ENCODE results near the gene KRTAP4-5. TPM values are rescaled to one million over a fixed set of nuclear protein-coding genes. Genes with fewer than 3 reads are reported as not detected.
"Not testable (repeated sequence)": the region's sequence is repeated elsewhere in the genome, so short reads cannot be mapped to it uniquely, and the experiment has no call there.

The KRTAP4-5 gene
- total and polyA plus RNA-seq, 5 donors from 2014 or later, result not detected

GRCh38 chr17:41147531-41148204 is 2.0 kb downstream of the KRTAP4-5 start:
- no peak overlapping the region for H3K27ac Mint-ChIP-seq

GRCh38 chr17:41145261-41145660 is 4.4 kb downstream of the KRTAP4-5 start:
- H3K4me3 Mint-ChIP-seq, result no peak overlapping the region

More at GRCh38 chr17:41147531-41148204, 2.0 kb downstream of the KRTAP4-5 start:
- Histone ChIP-seq H3K36me3 (ENCODE audit: control insufficient read depth, insufficient read depth, low read length) (no peaks in the 10 kb centered on the region), H3K4me1 (ENCODE audit: control insufficient read depth, insufficient read depth, low read length, poor library complexity, severe bottlenecking) (no peaks in the 10 kb centered on the region), H3K9me3 (ENCODE audit: control insufficient read depth in 2 of 2, low read length in 2 of 2) (peaks cover 7 to 9% of the 10 kb centered on the region in 2 experiments), H3K27me3 (ENCODE audit: control insufficient read depth, insufficient read depth, low read length) (peaks cover 4% of the 10 kb centered on the region), H3K4me3 (ENCODE audit: low read depth, low read length) (no peak overlapping the region), H3K27ac (ENCODE audit: insufficient read depth, low read length, poor library complexity, severe bottlenecking) (no peak overlapping the region)
- Mint-ChIP-seq H3K27me3 (peaks cover 11% of the 10 kb centered on the region), H3K36me3 (no peaks in the 10 kb centered on the region), H3K4me3 (no peak overlapping the region), H3K9me3 (peaks cover 3 to 15% (median 7%) of the 10 kb centered on the region in 7 donors), H3K4me1 (peaks cover 0 to 2% (median 0%) of the 10 kb centered on the region in 4 donors)
- ATAC-seq (ENCODE audit: low read depth in 2 of 2) (no peak), DNase-seq (no peak)

GRCh38 chr17:41144846-41145245 is 4.8 kb downstream of the KRTAP4-5 start:
- H3K36me3 ChIP-seq (ENCODE audit: control insufficient read depth, insufficient read depth, low read length), result no peaks in the 10 kb centered on the region
- no peak overlapping the region for H3K27ac ChIP-seq (ENCODE audit: insufficient read depth, low read length, poor library complexity, severe bottlenecking)
- DNase-seq (no peak), ATAC-seq (ENCODE audit: low read depth in 2 of 2) (no peak)
- no peak overlapping the region for H3K4me3 Mint-ChIP-seq
- no peak overlapping the region for H3K4me3 ChIP-seq (ENCODE audit: low read depth, low read length)
- peaks cover 11% of the 10 kb centered on the region for H3K27me3 Mint-ChIP-seq
- H3K4me1 Mint-ChIP-seq, result peaks cover 0 to 2% (median 0%) of the 10 kb centered on the region in 4 donors
- peak overlapping the region in 1 of 3 donors; percentile 43 for H3K27ac Mint-ChIP-seq
- peaks cover 9 to 12% of the 10 kb centered on the region in 2 experiments for H3K9me3 ChIP-seq (ENCODE audit: control insufficient read depth in 2 of 2, low read length in 2 of 2)
- H3K4me1 ChIP-seq (ENCODE audit: control insufficient read depth, insufficient read depth, low read length, poor library complexity, severe bottlenecking), result no peaks in the 10 kb centered on the region
- H3K27me3 ChIP-seq (ENCODE audit: control insufficient read depth, insufficient read depth, low read length), result peaks cover 4% of the 10 kb centered on the region
- H3K36me3 Mint-ChIP-seq, result no peaks in the 10 kb centered on the region
- peaks cover 3 to 26% (median 12%) of the 10 kb centered on the region in 7 donors for H3K9me3 Mint-ChIP-seq

More at GRCh38 chr17:41145261-41145660, 4.4 kb downstream of the KRTAP4-5 start:
- peaks cover 9 to 12% of the 10 kb centered on the region in 2 experiments for H3K9me3 ChIP-seq (ENCODE audit: control insufficient read depth in 2 of 2, low read length in 2 of 2)
- H3K4me3 ChIP-seq (ENCODE audit: low read depth, low read length), result no peak overlapping the region
- Mint-ChIP-seq H3K4me1 (peaks cover 0 to 2% (median 0%) of the 10 kb centered on the region in 4 donors), H3K36me3 (no peaks in the 10 kb centered on the region), H3K9me3 (peaks cover 3 to 26% (median 12%) of the 10 kb centered on the region in 7 donors), H3K27me3 (peaks cover 11% of the 10 kb centered on the region), H3K27ac (peak overlapping the region in 1 of 3 donors; percentile 43)
- H3K4me1 ChIP-seq (ENCODE audit: control insufficient read depth, insufficient read depth, low read length, poor library complexity, severe bottlenecking), result no peaks in the 10 kb centered on the region
- ATAC-seq (ENCODE audit: low read depth in 2 of 2), result no peak
- no peak overlapping the region for H3K27ac ChIP-seq (ENCODE audit: insufficient read depth, low read length, poor library complexity, severe bottlenecking)
- H3K36me3 ChIP-seq (ENCODE audit: control insufficient read depth, insufficient read depth, low read length), result no peaks in the 10 kb centered on the region
- peaks cover 6% of the 10 kb centered on the region for H3K27me3 ChIP-seq (ENCODE audit: control insufficient read depth, insufficient read depth, low read length)
- DNase-seq, result no peak

GRCh38 chr17:41141361-41141760 is 8.3 kb downstream of the KRTAP4-5 start:
- no peak overlapping the region for H3K4me3 Mint-ChIP-seq
- ATAC-seq (ENCODE audit: low read depth in 2 of 2) (no peak), DNase-seq (no peak)
- H3K36me3 ChIP-seq (ENCODE audit: control insufficient read depth, insufficient read depth, low read length), result no peaks in the 10 kb centered on the region
- H3K4me1 ChIP-seq (ENCODE audit: control insufficient read depth, insufficient read depth, low read length, poor library complexity, severe bottlenecking), result no peaks in the 10 kb centered on the region
- H3K36me3 Mint-ChIP-seq, result peaks cover 3% of the 10 kb centered on the region
- no peak overlapping the region for H3K27ac Mint-ChIP-seq
- H3K4me3 ChIP-seq (ENCODE audit: low read depth, low read length), result no peak overlapping the region
- peaks cover 9 to 12% of the 10 kb centered on the region in 2 experiments for H3K9me3 ChIP-seq (ENCODE audit: control insufficient read depth in 2 of 2, low read length in 2 of 2)
- peaks cover 11% of the 10 kb centered on the region for H3K27me3 Mint-ChIP-seq
- no peak overlapping the region for H3K27ac ChIP-seq (ENCODE audit: insufficient read depth, low read length, poor library complexity, severe bottlenecking)
- peaks cover 6 to 26% (median 14%) of the 10 kb centered on the region in 7 donors for H3K9me3 Mint-ChIP-seq
- H3K4me1 Mint-ChIP-seq, result no peaks in the 10 kb centered on the region
- H3K27me3 ChIP-seq (ENCODE audit: control insufficient read depth, insufficient read depth, low read length), result peaks cover 3% of the 10 kb centered on the region

GRCh38 chr17:41140360-41141131 is 9.1 kb downstream of the KRTAP4-5 start, which contains the start of gene KRTAP4-6:
KRTAP4-6 (minus strand) TSS chr17:41140544; CDS start chr17:41140487, 57 bp downstream.
- DNase-seq, result no peak
- H3K4me1 Mint-ChIP-seq, result no peaks in the 10 kb centered on the region
- no peak within 1 kb of the TSS for H3K4me3 Mint-ChIP-seq
- no peak for ATAC-seq (ENCODE audit: low read depth in 2 of 2)
- no peak within 1 kb of the TSS for H3K27ac ChIP-seq (ENCODE audit: insufficient read depth, low read length, poor library complexity, severe bottlenecking)
- H3K4me3 ChIP-seq (ENCODE audit: low read depth, low read length), result no peak within 1 kb of the TSS
- H3K27ac Mint-ChIP-seq, result no peak within 1 kb of the TSS
- no peaks in the 10 kb centered on the region for H3K36me3 ChIP-seq (ENCODE audit: control insufficient read depth, insufficient read depth, low read length)
- H3K27me3 ChIP-seq (ENCODE audit: control insufficient read depth, insufficient read depth, low read length), result peaks cover 2% of the 10 kb centered on the region
- H3K4me1 ChIP-seq (ENCODE audit: control insufficient read depth, insufficient read depth, low read length, poor library complexity, severe bottlenecking), result no peaks in the 10 kb centered on the region
- peaks cover 6 to 26% (median 14%) of the 10 kb centered on the region in 7 donors for H3K9me3 Mint-ChIP-seq
- peaks cover 3% of the 10 kb centered on the region for H3K36me3 Mint-ChIP-seq
- peaks cover 9 to 12% of the 10 kb centered on the region in 2 experiments for H3K9me3 ChIP-seq (ENCODE audit: control insufficient read depth in 2 of 2, low read length in 2 of 2)
- H3K27me3 Mint-ChIP-seq, result peaks cover 15% of the 10 kb centered on the region

GRCh38 chr17:41139865-41140264 is 9.8 kb downstream of the KRTAP4-5 start:
- H3K4me3 Mint-ChIP-seq; DNase-seq; H3K27me3 ChIP-seq (ENCODE audit: control insufficient read depth, insufficient read depth, low read length); ATAC-seq (ENCODE audit: low read depth in 2 of 2); H3K27ac ChIP-seq (ENCODE audit: insufficient read depth, low read length, poor library complexity, severe bottlenecking); H3K36me3 ChIP-seq (ENCODE audit: control insufficient read depth, insufficient read depth, low read length); H3K36me3 Mint-ChIP-seq; H3K27ac Mint-ChIP-seq; H3K4me1 ChIP-seq (ENCODE audit: control insufficient read depth, insufficient read depth, low read length, poor library complexity, severe bottlenecking); H3K4me3 ChIP-seq (ENCODE audit: low read depth, low read length); H3K4me1 Mint-ChIP-seq: not testable (repeated sequence)
- peaks cover 9 to 12% of the 10 kb centered on the region in 2 experiments for H3K9me3 ChIP-seq (ENCODE audit: control insufficient read depth in 2 of 2, low read length in 2 of 2)
- Mint-ChIP-seq H3K27me3 (peaks cover 10% of the 10 kb centered on the region), H3K9me3 (peaks cover 6 to 26% (median 14%) of the 10 kb centered on the region in 7 donors)

GRCh38 chr17:41133880-41134735 is 15.5 kb downstream of the KRTAP4-5 start:
- Mint-ChIP-seq H3K4me1 (peaks cover 0 to 40% (median 6%) of the 10 kb centered on the region in 4 donors), H3K27ac (peak overlapping the region; percentile 2 to 93 (median 87)), H3K36me3 (no peaks in the 10 kb centered on the region), H3K27me3 (peaks cover 25% of the 10 kb centered on the region), H3K9me3 (peaks cover 0 to 5% (median 0%) of the 10 kb centered on the region in 7 donors), H3K4me3 (peak overlapping the region in 2 of 4 donors; percentile 71 to 76)
- H3K27ac ChIP-seq (ENCODE audit: insufficient read depth, low read length, poor library complexity, severe bottlenecking), result no peak overlapping the region
- no peaks in the 10 kb centered on the region for H3K9me3 ChIP-seq (ENCODE audit: control insufficient read depth in 2 of 2, low read length in 2 of 2)
- H3K4me3 ChIP-seq (ENCODE audit: low read depth, low read length), result no peak overlapping the region
- no peaks in the 10 kb centered on the region for H3K36me3 ChIP-seq (ENCODE audit: control insufficient read depth, insufficient read depth, low read length)
- peaks cover 2% of the 10 kb centered on the region for H3K27me3 ChIP-seq (ENCODE audit: control insufficient read depth, insufficient read depth, low read length)
- peaks cover 3% of the 10 kb centered on the region for H3K4me1 ChIP-seq (ENCODE audit: control insufficient read depth, insufficient read depth, low read length, poor library complexity, severe bottlenecking)
- ATAC-seq (ENCODE audit: low read depth in 2 of 2), result no peak
- peak in 1 of 3 donors; percentile 23 for DNase-seq

Data from CD4-positive, CD25-positive, alpha-beta regulatory T cell (primary cell).